Measurements from ENCODE around the gene KCNA5.

Gene KCNA5

DNA sequence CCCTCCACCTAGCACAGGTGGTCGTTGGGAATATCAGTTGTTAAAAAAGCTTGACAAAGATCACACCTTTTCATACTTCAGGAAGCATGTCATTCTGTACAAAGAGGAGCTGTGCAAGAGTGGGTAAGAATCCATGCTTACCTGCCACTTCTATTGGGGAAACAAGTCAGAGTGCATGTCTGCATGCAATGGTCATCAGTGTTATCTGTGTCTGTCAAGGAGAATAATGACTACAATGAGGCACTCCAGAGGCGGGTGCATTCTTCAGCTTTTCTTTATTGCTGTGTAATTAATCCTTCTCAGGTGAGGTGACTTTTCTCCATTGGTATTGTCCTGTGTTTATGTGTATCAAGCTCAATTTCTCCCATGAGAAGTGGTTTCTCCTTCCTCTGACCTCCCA is 24.4 kb downstream of the KCNA5 start:
- no peak for DNase-seq

DNA sequence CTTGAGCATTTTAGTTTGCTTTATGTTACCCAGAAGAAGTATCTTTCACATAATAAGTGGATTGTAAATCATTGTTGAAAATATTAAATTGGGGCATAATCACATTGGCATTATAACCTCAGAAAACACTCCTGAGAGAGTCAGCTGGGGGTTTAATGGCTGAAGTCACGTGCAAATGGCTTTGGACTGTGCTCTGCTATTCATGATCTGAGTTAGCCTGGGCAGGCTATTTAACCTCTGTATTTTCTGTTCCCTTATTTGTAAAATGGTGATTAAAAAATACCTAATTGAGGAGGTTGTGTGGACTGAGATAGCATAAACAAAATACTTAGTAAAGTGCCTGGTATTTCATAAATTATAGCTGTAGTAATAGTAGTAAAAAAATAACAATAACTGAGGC is 24.9 kb downstream of the KCNA5 start:
- no peak for DNase-seq

DNA sequence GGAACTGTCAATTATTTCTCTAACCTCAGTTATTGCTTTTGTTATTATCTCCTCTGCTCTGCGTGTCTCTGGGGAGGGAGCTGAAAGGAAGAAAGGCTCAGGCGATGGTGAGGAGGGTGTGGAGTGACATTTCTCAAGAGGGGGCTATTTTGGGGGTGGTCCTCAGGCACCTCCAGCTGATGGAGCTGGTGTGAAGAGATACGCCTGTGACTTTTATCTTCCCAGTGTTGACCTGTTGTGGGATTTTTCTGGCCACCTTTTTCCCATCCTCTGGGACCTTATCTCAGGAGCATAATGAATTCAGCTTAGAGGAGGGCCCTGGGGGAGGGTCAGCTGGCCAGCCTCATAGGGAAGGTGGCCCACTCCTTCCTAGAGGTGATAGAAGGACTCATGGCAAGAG is 26.4 kb downstream of the KCNA5 start:
- no peak for DNase-seq

DNA sequence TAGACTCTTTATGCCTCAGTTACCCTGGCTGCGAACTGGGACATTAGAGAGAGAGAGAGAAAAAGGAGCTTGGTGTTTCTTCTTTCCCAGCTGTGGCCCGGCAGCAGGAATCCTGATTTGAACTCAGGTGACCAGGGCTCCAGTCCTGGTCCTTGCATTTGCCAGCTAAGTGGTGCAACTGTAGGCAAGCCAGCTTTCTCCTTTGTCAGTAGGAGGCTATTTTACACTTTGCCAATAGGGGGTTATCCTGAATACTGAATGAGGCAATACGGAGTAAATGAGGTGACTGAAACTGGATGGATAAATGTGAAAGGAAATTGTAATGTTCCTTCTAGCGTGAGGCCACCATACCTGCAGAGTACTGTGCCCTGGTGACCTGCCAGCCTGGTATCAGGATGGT is 27.8 kb downstream of the KCNA5 start:
- DNase-seq: no peak

DNA sequence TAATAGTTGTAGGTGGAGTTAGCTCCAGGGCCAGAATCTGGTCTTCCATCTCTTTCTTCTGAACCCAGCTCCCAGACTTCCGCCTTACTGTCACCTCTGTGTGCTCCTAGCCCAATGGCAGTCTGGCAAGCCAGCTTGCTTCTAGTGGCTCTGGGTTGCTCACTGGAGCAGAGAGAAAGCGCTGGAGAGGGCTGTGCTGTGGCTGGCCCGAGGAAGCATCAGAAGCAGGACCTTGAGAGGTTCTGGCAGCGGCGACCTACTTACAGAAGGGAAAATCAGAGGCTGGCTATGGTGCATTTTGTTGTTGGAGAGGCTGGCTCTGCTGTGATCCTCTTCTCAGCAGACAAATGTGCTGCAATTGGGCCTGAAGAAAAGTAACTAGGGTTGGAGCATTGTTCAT is 28.6 kb downstream of the KCNA5 start:
- no peak for DNase-seq

DNA sequence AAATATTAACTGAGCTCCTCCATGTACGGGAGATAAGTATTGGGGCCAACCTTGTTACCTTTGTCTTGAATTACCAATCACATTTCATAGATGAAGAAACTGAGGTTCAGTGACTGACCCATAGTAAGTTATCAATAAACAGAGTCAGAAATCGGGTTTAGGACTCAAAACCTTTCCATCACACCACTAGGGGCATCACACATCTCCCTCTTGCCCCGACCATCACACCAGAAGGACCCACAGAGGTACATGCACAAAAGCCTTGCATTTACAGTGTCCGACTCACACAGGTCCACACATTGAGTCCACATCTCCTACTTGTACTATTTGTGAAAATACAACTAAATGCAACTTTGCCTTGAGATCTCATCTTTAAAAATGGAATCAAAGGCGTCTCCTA is 29.4 kb downstream of the KCNA5 start:
- DNase-seq: no peak

DNA sequence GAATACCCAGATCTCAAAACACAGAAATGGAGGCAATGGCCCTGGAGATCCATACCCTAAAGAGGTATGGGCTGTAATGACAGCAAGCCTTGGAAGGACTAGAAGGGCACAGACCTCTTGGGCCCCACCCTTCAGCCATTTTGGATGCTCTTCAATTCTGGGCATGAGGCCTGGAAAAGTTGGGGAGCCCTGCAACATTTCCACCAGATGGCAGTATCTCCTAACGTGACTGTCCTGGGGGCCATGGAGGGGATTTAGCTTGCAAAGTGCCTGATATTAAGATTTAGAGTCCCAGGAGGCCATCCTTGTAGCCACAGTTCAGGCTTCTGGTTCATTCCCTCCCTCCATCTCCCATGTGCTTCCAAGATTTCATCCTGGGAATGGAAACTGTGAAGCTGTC is 30.2 kb downstream of the KCNA5 start:
- DNase-seq: no peak

DNA sequence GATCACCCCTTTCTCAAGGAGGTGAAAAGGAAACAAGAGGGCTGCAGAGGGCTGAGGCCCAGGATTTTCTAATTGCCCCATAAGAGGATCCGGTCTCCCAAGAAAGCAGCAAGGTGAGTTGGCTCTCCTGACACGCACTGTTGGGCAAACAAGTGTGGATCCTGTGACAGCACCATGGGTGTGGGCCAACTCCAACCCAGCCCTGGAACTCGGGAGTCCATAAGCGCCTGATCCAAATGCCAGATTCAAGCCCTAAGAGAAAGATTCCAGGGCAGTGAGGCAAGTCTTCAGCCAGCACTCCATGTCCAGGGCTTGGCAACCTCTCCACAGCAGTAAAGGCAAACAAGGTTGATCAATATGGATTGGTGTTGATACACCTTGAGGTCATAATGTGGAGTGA is 33.1 kb downstream of the KCNA5 start:
- no peak for DNase-seq

DNA sequence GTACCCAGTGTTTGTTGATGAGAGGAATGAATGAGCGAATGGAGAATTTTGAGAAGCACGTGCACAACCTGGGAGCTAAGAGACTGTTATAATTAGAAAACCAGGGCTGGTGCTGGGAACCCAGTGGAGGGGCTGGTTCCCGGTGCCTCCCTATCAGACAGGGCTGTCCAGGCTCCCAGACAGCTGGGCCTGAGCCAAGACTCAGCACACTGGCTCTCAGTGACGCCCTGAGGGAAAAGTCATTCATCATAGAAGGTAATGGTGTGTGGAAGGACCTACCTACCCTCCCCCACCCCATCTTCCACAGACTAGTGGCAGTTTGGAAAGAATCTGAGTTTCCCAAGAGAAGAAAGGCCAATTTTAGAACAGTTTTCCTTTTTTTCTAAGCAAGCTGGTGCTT is 34.7 kb downstream of the KCNA5 start:
- DNase-seq: no peak

DNA sequence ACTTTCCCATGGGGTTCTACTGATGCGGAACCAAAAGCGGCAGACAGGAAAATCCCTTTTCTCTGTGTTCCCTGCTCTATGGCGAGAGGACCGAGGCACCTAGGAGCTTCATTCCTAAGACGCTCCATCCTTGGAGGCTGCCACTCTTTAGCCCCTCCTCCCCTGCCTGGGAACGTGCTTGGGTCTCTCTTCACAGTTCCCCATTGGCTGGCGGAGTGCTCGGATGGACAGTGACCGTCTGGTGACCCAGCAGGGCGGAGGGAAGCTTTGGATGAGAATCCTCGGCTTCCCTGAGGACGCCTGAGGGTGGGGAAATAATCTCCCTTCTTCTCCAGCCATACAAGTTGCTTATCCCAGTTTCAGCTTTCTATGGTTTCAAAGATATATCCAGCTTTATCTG is 37.3 kb downstream of the KCNA5 start:
- DNase-seq: no peak

DNA sequence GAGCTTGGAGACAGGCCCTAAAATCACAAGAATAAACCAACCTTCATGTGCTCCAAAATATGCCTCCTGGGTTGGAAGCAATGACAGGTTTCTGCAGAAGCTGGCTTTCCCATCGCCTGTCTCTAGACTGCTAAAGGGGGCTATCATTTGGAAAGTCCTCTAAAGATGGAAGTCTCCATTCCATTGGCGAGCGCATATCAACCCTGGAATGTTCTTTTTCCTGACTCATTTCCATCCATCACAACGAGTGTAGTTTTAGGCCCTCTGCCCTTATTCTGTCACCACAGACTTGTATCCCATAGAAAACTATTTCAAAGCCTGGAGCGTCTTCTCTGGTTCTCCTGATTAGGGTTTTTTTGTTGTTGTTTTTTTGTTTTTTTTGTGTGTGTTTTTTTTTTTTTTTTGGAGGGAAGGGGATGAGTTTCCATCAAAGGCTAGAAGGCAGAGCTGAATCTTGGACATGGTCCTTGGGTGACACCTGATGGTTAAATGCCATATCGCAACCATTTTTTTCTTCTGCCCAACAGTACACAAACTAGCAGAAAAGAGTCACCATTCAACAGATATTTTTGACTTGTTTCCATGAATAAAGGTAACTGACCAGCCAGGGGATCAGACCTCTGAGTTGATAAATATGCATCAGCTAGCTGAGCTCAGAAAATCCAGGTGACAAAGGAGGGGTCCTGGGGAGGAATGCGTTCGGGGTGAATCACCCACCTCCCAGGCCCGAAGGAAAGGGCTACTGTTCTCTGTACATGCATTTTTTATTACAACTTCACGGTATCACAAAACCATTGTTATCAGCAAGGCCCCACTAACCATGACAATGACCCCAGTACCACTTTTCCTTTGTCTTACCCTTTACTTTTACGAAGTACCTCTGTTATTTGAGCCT is 40.5 kb downstream of the KCNA5 start:
- no peak for DNase-seq

DNA sequence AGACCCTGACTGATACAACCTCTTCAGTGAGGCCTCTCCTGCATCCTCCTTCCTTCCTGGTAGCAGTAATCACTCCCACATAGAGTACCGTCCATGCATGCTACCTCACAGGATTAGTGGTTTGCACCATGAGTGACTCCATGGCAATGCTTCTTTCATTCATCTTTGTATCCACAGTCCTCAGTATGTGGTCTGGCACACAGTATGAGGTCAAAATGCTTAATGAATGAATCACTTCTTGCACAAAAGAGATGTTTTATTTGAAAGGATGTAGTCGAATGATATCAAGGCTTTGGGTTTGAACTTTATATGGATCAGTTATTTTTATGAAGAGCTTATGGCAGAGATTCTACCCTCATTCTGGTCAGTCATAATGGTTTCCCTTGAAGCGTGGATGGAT is 42.2 kb downstream of the KCNA5 start:
- no peak for DNase-seq

DNA sequence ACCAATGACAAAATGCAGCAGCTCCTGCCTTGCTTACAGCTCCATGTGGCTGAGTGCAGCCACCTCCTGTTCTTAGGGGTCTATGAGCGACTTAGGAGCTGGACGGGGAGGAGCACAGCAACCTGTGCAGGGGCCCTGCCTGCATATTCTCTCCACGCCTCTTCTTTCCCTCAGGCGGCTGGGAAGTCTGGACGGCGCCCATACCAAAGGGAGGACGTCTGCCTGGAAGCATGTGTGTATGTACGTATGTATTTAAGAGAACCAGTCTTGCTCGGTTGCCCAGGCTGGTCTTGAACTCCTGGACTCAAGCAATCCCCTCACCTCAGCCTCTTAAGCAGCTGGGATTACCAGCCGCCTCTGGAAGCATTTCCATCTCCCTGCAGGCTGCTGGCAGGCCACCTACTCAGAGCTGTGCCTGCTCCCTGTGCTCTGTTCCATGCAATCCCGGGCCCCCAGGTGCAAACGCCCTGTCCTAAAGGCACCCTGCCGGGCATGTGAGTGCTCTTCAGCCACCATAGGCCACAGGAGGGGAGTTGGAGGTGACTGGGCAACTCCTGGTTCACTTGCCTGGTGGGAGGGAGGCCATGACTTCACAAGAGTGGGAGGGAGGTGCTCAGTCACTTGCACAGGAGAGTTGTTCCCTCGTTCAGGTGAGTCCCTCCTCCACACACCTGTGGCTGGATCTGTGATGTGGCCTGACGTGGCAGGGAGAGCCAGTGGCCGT is 44.3 kb downstream of the KCNA5 start:
- no peak for DNase-seq

DNA sequence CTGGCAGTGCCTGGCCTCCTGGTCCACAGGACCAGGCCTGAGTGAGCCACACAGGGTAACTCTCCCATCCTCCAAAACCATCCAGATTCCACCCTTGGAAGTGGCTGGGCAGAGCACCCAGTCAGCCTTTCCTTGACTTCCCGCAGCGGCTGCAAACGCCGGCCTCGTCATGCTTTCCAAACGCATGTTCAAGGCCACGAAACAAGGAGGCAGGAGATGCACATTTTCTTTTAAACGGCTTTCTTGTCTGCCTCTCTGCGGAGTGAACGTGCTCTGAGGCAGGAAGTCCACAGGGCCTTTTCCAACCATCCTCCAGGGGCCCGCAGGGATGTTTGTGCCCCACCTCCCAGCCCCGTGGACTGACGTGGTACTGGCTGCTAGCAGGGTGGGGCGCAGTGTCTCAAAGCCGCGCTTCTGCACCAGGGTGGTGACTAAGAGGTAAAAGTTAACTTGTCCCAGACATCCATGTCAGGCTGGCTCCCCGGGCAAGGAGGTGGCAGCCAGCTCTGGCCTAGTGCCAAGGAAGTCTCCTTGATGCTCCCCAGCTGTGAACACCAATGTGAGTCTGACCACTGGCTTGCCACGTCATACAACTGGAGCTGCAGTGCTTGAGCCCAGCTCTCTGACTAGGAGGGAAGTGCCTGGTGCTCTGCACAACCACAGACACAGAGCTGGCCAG is 45.0 kb downstream of the KCNA5 start:
- DNase-seq: no peak

DNA sequence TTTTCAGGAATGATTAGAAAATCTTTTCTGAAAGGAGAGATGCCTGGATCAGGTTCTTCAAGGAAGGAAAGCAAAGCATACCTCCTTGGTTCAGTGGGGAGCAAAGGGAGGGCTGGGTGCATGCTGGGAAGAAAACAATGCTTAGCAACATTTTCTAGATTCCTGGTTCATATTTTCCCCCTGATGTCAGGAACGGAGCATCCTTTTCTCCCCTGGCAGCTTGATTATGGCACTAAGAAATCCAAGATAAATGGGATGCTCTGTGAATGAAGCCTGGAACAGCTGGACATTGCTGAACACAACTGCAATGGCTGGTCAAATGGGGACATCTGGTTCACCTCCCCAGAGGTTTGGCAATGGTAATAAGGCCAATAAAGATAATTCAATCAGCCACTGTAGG is 50.9 kb downstream of the KCNA5 start:
- DNase-seq: no peak

DNA sequence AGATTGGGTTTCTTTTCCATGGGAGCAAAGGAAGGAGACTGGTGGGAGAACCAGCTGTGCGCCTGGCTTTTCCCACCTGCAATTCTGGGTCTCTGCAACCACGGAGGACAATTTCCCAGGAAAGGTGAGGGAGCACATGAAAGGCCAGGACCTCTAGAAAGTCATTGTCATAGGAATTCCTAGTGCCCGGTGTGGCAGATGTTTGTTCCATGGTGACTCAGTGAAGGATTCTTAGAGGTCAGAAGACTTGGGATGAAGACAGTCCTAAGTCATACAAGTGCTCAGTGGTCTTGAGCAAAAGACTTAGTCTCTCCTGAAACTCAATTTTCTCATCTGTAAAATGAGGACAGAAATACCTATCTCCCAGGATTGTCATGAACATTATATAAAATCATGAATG is 51.3 kb downstream of the KCNA5 start:
- no peak for DNase-seq

Measured in NCI-H526 treated with DMSO at 0.1 percent for 48 hours (cell line).